ENCODE results near the gene CADM1.

The CADM1 gene

GRCh38 chr11:115129473-115130289 is 374.5 kb downstream of the CADM1 start:
- DNase-seq, result no peak
- ATAC-seq, result no peak
- no peak overlapping the region for H3K27ac Mint-ChIP-seq
- peaks cover 22% of the 10 kb centered on the region for H3K27me3 Mint-ChIP-seq
- no peak overlapping the region for H3K4me3 Mint-ChIP-seq
- H3K4me1 Mint-ChIP-seq, result no peaks in the 10 kb centered on the region
- H3K9me3 Mint-ChIP-seq, result no peaks in the 10 kb centered on the region

DNA sequence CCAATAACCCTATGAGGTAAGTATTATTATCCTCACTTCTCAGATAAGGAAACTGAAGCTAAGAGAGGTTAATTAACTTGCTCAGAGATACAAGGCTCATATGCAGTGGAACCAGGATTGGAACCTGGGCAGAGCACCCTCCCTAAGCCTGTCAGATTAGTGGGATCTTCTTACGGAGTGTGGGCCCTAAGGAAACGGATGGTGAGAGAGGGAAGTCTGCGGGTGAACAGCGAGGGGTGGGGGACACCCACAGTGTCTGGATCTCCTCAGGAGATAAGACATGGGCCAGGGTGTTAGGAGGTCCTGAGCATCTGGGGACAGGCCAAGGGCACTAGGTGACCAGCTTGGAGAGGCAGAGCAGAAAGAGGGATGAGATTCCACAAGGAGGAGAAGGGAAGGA is 376.0 kb downstream of the CADM1 start:
- H3K4me1 Mint-ChIP-seq, result no peaks in the 10 kb centered on the region
- peaks cover 22% of the 10 kb centered on the region for H3K27me3 Mint-ChIP-seq
- ATAC-seq (no peak), DNase-seq (no peak)
- no peaks in the 10 kb centered on the region for H3K9me3 Mint-ChIP-seq
- no peak overlapping the region for H3K27ac Mint-ChIP-seq
- H3K4me3 Mint-ChIP-seq, result no peak overlapping the region

- DNase-seq (no peak), ATAC-seq (no peak)
- peaks cover 22% of the 10 kb centered on the region for H3K27me3 Mint-ChIP-seq
- H3K27ac Mint-ChIP-seq, result no peak overlapping the region
- no peak overlapping the region for H3K4me3 Mint-ChIP-seq
- no peaks in the 10 kb centered on the region for H3K4me1 Mint-ChIP-seq
- H3K9me3 Mint-ChIP-seq, result no peaks in the 10 kb centered on the region
These were observed 376.4 kb downstream of the CADM1 start for GRCh38 chr11:115127790-115128189.

DNA sequence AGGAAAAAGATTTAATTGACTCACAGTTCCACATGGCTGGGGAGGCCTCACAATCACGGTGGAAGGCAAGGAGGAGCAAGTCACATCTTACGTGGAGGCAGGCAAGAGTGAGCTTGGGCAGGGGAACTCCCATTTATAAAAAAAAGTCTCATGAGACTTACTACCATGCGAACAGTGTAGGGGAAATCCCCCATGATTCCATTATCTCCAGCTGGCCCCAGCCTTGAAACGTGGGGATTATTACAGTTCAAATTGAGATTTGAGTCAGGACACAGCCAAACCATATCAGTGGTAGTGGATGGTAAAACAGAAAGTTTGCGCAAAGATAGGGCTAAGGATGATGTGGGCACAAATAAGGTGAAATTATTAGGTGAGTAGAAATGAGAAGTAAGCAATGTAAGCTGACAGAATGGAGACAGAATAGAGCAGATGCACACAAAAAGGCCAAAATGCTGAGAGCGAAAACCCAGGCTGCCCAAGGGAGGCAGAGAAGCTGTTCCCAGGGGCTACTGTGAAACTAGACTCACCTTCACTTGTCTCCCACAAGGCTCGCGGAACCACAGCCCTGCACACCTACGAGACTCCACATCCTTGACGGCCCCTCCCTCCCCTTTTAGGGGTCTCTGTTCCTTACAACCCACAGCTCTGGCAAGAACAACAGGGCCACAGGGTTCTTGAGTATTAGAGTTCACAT is 377.6 kb downstream of the CADM1 start:
- Mint-ChIP-seq H3K9me3 (no peaks in the 10 kb centered on the region), H3K4me3 (no peak overlapping the region), H3K4me1 (no peaks in the 10 kb centered on the region), H3K27ac (no peak overlapping the region), H3K27me3 (peaks cover 17% of the 10 kb centered on the region)
- ATAC-seq, result peak; percentile 21
- DNase-seq, result no peak

DNA sequence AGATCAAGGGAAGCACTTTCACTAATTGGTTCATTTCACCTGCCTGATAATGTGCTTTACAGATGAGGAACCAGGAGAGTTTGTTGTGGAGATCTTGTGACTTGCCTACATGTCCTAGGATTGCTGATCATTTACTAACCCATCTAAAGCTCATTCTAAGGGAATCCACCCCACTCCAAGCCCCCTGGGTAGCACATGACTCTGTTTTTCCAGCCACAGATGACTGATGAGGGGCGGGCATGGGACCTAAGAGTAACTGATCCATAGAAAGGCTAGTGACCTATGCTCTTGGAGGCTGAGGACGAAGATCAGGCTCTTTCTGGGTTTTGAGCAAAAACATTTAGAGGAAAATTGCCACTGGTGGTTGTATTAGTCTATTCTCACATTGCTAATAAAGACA is 378.1 kb downstream of the CADM1 start:
- Mint-ChIP-seq H3K4me3 (no peak overlapping the region), H3K9me3 (no peaks in the 10 kb centered on the region), H3K27me3 (peaks cover 15% of the 10 kb centered on the region), H3K4me1 (no peaks in the 10 kb centered on the region), H3K27ac (no peak overlapping the region)
- no peak for ATAC-seq
- no peak for DNase-seq

GRCh38 chr11:115124786-115125185 is 379.4 kb downstream of the CADM1 start:
- H3K27me3 Mint-ChIP-seq, result peaks cover 17% of the 10 kb centered on the region
- DNase-seq (no peak), ATAC-seq (no peak)
- no peaks in the 10 kb centered on the region for H3K4me1 Mint-ChIP-seq
- no peak overlapping the region for H3K4me3 Mint-ChIP-seq
- H3K9me3 Mint-ChIP-seq, result no peaks in the 10 kb centered on the region
- no peak overlapping the region for H3K27ac Mint-ChIP-seq

DNA sequence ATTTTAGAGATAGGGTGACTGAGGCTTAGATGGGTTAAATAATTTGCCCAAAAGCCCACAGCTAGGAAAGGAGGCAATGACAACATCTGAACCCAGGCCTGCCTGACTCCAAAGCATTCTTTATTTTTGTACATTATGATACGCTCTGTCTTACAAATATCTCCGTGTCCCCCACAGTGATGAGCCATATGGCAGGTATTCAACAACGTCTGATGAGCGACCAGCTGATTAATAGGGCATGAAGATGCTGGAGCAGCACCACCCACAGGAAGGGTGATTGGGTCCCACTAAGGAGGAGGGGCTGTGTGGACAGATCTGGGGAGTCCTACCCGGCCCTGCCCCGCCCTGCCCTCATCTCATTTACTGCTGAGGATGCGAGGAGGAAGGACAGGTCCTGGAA is 380.6 kb downstream of the CADM1 start:
- Mint-ChIP-seq H3K4me3 (no peak overlapping the region), H3K27ac (no peak overlapping the region)
- ATAC-seq, result no peak

GRCh38 chr11:115122274-115122673 is 381.9 kb downstream of the CADM1 start:
- H3K27me3 Mint-ChIP-seq, result peaks cover 6% of the 10 kb centered on the region
- DNase-seq (no peak), ATAC-seq (no peak)
- H3K27ac Mint-ChIP-seq, result no peak overlapping the region
- no peaks in the 10 kb centered on the region for H3K9me3 Mint-ChIP-seq
- H3K4me3 Mint-ChIP-seq, result no peak overlapping the region
- H3K4me1 Mint-ChIP-seq, result no peaks in the 10 kb centered on the region

More for the DNA sequence above, 380.6 kb downstream of the CADM1 start:
- Mint-ChIP-seq H3K9me3 (no peaks in the 10 kb centered on the region), H3K4me1 (no peaks in the 10 kb centered on the region), H3K27me3 (peaks cover 9% of the 10 kb centered on the region)
- no peak for DNase-seq

All from stimulated activated naive CD8-positive, alpha-beta T cell treated with anti-CD3 and anti-CD28 coated beads, Interleukin-15, amount 100 ng/mL, for 72 hours (primary cell).